Esophagus mucosa (tissue), 1 donor: ENCODE results near the gene PHGDH. TPM values are rescaled to one million over a fixed set of nuclear protein-coding genes. Genes with fewer than 3 reads are reported as not detected.

Experiments
- ATAC-seq: fragments of 200-7000 bp; cut with Tn5 transposase; one replicate; pipeline ENCODE4 v1.9.1; 2020
- total RNA-seq: library from RNA; stranded (reverse); gene quantifications from one replicate; pipeline ENCODE4 v1.2.4, GENCODE V29; 2023
- donor health status: DM: yes; HTN: yes; CAD: no.

The PHGDH gene
- total RNA-seq, result 108 TPM

DNA sequence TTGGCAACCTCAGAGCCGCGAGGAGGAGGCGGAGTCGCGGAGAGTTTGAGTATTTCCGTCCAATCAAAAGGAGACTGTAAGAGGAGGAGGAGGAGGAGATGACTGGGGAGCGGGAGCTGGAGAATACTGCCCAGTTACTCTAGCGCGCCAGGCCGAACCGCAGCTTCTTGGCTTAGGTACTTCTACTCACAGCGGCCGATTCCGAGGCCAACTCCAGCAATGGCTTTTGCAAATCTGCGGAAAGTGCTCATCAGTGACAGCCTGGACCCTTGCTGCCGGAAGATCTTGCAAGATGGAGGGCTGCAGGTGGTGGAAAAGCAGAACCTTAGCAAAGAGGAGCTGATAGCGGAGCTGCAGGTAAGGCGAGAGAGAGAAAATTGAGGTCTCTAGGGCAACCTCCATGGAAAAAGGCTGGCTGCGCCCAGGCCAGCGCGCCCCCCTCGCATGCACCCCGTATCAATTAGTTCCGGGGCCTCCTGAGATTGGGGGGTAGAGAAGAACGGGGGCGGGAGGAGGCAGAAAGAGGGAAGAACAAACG lies at the start of gene PHGDH:
Gene PHGDH (plus strand): TSS at position 131 of the 538 bp plus-strand sequence. CDS start 89 bp downstream, at position 220.
- peak; percentile 91 for ATAC-seq

DNA sequence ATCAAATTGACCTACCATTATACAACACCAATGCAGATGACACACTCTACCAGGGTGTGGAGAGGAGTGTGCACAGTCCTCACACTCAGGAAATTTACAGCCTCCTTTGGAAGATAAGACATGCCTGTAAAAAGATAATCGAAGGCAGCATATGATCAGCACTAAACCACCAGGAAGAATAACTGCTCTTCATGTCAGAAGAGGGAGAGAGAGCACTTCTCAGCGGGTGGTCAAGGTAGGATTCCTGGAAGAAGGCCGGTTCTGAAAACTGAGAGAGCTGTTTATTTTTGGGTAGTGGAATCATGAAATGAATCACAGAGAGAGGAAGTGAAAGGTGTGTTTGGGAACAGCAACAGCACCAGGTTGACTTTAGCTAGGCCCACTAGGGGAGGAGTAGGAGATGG lies 49.7 kb upstream of the PHGDH start:
- ATAC-seq, result no peak

DNA sequence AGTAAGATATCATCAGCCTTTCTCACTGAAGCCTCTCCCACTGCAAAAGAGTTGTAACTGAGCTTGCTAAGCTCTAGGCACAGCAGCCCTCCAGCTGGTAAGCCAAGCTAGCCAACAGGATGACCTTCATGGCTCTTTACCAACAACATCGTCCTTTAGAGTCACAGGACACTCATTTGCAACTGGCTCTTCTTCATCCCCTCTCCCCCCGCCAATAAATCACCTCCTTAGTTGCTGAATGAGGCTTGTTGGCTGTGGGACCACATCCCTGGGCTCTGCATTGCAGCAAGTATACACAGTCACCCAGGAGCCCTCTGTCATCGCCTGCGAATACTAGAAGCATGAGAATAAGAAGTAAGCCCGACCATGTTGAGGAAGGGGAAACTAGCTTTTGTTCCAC lies 47.7 kb upstream of the PHGDH start:
- ATAC-seq, result no peak

DNA sequence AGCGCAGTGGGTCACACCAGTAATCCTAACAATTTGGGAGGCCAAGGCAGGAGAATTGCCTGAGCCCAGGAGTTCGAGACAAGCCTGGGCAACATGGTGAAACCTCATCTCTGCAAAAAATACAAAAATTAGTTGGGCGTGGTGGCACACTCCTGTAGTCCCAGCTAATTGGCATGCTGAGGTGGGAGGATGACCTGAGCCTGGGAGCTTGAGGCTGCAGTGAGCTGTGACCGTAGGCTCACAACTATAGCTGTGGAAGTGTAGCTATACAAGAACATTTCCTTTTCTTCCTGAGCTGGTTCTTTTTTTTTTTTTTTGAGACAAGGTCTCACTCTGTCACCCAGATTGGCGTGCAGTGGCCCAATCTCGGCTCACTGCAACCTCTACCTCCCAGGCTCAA lies 44.6 kb upstream of the PHGDH start:
- ATAC-seq, result no peak

DNA sequence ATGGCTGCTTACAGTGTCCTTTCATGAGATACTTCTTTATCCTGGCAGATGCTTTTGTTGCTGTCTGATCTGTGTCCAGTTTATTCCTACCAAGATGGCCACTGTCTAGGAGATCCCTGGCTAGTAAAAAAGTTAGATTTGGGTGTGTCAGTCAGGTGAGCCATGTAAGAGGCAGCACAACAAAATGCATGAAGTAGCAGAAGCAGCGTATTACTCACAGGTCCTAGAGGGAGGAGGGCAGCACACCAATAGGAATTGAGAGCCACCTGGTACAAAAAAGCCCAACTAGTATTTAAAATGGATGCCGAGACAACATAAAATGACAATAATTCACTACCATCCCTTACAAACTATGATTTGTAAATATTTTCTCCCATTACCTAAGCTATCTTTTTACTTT lies 40.8 kb upstream of the PHGDH start:
- no peak for ATAC-seq

DNA sequence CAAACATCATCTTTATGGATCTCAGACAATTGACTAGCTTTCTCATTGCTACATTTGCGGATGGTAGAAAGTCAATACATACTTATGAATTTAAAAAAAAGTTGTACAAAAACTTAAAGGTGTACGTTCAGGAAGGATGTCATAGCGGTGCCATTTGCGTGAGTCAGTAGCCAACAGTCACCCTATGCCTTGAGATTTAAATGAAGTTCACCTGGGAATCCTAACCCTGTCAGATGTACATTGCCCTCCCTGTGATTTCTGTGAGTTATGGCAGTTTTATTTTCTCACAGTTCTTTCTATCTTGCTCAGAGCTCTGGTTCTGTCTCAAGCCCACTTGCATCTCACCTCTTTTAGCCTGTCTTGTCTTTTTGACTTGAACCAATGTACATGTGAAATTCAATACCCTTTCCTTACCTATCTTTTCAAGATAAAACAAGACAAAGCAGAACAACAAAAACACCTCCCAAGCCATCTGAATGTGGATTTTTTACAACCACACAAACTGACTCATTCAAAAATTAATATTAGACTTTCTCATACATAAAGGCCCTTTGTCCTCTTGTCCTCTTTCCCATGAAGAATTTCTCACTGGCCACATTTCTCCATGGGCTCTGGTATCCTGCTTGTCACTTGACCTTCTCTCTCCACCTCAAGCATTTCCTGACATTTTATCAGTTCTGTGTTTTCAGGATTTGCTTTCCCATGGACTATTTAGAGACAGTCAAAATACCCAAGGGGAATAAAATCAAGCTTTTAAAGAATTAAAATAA lies 38.4 kb upstream of the PHGDH start:
- ATAC-seq, result no peak

DNA sequence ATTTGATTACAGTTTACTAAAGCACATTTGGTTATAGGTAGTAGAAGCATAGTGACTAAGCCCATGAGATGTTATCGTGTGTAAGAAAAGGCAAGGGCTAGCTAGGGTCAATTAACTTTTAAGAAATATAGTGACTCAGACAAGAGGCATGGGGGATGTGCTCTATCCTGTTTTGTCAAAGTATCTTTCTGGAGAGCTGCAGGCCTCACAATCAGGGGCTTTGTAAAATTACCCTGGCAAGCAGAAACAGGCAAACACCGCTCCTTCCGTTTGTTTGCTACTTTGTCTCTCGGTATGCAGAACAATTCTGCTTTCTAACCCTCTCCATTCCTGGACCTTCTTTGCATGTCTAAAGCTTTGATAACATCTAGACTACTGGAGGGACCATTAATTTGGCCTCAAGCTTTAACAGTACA lies 37.6 kb upstream of the PHGDH start:
- ATAC-seq, result peak; percentile 70

DNA sequence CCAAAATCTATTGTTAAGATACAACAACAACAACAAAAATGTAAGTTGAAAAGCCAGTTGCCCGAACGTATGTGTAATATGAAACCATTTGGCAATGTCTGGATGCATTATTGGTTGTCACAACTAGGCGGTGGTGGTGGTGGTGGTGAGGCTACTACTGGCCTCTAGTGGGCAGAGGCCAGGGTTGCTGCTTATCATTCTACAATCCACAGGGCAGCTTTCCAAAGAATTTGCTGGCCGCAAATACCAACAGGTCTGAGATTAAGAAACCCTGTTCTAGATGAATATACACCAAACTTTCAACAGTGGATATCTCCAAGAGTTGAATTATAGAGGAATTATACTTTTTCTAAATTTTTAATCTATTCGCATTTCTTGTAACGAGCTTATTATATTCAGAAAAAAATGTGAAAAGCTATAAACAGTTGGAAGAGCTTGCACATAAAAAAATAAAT lies 36.9 kb upstream of the PHGDH start:
- ATAC-seq, result peak; percentile 92

DNA sequence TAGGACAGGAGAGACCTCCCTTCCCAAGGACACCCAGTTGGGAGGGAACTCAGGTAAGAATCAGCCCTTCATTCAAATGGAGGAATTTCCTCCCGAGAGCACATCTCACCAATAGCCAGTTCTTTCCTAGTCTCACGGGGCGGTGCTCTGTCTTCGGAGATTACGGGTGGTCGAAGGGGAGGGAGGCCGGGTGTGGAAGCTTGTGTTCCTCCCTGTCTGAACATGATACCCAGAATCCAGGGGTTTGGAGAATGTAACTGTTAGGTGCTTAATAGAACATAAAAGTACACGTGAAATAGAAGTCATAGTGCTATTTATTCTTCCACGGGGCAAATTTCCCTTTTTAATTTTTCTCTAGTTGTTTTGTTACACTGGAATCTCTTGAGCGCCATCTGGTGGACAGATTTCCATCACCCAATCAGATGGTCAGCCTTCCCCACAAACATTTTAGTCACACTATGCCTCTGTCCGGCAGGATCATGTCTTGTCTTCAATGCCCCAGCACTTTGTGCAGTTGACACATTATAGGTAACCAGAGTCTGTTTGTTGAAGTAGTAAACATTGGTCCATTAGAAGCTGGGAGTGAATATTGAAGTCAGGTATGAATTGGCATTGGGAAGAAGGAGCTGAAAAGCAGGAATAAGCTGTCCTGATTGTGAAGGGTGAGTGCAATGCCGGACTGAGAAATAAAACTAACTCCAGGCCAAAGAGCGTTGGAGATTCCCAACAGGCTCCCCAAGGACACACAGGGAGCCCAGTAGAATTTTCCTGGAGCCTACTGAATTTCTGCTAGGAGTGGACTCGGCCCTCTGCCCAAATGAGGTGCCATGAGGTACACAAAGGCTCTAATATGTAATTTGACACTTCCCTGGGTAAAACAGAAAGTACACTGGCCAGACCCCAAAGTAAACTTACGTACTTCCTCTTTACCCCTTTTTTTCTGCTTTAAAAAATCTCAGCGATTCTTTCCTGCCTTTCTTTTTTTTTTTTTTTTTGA lies 36.1 kb upstream of the PHGDH start:
- peak; percentile 68 for ATAC-seq

DNA sequence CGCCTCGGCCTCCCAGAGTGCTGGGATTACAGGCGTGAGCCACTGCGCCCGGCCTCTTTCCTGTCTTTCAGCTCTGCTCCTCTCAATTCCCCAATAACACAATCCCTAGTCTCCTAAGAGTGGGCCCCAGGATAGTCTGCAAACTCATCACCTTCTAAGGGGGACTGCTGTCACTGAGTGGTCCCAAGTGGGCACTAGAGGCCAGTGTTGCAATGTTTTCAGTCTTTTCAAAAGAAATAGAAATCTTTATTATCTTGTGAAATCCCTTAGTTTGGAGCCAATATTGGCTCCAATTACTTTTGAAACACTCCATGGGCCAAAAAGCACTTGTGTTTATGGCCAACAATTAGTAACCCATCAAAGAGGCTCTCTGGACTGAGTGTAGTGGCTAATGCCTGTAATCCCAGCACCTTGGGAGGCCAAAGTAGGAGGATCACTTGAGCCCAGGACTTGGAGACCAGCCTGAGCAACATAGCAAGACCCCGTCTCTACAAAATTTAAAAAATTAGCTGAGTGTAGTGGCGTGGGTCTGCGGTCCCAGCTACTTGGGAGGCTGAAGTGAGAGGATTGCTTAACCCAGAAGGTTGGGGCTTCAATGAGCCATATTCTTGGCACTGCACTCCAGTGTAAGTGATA lies 35.0 kb upstream of the PHGDH start:
- no peak for ATAC-seq

DNA sequence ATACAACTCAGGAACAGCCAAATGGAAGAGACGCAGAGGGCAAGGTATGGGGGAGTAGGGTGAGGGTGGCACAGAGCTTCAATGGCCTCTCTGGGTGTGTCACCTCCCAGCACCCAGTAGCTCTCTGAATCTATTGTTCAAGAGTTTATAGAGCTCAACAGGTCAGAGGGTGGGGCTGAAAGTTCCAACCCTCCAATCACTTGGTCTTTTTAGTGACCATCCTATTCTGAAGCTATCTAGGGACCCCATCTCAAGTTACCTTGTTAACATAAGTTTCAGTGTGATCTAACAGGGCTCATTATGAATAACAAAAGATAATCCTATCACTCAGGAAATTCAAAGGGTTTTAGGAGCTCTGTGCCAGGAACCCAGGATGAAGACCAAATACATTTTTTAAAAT lies 32.5 kb upstream of the PHGDH start:
- no peak for ATAC-seq

DNA sequence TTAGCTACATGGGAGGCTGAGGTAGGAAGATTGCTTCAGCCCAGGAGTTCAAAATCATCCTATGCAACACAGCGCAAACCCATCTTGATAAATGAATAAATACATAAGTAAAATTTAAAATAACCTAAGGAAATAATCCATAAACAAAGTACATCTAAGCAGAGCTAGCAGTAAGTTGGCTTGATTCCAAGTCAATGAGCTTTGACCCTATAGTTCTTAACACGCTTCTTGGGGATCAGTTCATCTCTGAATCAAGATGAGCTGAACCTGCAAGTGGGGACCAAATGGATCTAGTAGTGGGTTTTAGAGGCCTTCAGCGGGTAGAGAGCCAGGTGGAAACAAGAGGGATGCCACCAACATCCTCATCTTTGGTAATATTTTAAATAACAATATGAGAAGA lies 31.5 kb upstream of the PHGDH start:
- no peak for ATAC-seq

DNA sequence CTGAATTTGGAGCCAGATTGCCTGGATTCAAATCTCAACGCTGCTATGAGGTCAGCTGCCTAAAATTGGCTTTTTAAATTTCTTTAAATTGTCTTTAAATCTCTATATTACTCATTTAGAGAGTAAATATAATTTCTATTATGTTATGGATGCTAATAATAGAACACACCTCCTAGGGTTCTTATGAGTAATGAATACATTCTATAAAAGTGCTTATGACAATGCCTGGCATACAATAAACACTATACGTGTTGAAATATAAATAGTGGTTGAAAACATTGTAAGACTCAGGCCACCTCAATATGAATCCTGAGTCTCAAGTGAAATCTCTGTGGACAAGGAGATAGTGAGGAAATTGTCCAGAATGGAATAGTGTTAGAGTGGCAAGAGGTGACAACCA lies 31.0 kb upstream of the PHGDH start:
- ATAC-seq, result no peak

DNA sequence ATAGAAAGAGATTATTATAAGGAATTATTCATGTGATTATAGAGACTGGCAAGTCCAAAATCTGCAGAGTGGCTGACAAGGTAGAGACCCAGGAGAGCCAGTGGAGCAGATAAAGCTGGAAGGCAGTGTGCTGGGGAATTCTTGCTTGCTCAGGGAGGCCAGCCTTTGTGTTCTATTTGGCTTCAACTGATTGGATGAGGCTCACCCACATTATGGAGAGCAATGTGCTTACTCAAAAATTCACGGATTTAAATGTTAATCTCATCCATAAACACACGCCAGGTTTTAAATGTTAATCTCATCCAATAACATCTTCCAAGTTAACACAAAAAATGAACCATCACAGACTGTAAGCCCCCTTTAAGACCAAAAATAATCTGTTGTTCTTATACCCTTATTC lies 30.2 kb upstream of the PHGDH start:
- ATAC-seq, result no peak

DNA sequence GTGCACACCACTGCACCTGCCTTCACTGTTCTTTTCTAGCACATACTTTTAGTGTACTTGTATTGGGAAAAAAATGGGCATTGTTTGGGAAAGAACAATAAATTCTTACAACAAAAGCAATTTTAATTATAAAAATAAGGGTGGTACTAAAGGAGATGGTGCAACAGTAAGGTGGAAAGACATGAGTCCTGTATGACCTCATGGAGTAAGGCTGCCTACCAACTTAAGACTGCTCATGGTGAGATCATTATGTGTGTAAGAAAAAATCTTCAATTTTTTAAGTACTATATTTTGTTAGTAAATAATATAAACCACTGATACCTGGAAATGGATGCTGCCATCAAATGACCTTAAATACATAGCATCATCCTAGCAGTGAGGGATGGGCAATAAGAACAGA lies 29.6 kb upstream of the PHGDH start:
- ATAC-seq, result no peak

DNA sequence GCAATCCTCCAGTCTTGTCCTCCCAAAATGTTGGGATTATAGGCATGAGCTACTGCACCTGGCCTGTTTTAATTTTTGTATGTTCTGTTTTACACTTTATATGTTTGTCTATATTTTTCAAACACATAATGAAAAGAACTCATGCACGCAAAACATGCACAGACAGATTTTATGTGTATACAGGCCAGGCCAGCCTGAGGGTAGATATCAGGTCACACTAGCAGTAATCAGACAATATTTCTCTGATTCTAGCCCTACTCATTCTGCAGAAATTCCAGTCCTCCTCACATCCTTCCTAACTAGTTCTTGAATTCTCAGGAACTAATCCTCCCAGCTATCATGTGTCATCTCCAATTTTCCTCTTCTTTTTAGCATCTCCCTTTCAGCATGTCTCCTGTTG lies 27.8 kb upstream of the PHGDH start:
- ATAC-seq, result no peak

DNA sequence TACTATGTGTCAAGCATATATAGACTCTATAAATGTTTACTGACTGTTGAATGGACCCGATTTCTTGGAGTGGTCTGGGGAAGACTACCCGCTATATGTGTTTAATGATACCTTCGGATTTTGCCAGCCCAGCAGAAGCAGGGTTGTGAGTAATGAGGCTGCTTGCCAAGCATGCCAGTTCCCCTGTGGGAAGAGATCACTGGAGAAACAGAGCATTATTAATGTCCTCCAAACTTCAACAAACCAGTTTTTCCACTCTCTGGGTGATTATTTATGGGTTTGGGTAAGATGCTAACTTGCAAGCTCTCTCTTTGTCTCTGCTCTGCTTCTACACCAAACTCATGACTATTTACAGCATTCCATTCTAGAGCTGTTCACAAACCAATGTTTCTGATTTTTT lies 25.1 kb upstream of the PHGDH start:
- ATAC-seq, result peak; percentile 92

DNA sequence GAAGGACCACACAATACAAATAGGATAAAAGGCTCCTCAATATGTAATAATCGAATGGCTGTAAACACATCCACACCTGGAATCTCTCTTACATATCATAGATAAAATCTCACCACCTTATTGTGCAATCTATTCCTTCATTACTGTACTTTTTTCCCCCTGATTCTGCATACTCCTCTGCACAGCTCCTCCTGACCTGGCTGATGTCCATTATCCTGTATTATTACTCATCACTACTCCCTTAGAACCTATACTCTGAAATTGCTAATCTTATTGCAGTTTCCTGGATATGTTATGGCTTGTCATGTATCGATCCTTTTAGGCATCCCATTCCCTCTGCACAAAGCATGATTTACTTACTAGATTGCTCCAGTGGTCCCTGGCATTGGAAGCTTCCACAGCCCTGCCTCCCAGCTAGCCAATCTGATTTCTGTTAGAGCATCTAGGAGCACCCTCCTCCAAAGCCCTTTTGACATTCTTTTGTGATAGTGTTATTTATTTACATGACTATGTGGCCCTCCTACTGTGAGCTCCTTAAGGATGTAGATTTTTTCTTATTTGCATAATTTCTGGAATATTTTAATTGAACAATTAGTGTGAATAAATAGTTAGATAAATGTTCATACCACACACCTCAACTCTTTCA lies 24.2 kb upstream of the PHGDH start:
- peak; percentile 77 for ATAC-seq

DNA sequence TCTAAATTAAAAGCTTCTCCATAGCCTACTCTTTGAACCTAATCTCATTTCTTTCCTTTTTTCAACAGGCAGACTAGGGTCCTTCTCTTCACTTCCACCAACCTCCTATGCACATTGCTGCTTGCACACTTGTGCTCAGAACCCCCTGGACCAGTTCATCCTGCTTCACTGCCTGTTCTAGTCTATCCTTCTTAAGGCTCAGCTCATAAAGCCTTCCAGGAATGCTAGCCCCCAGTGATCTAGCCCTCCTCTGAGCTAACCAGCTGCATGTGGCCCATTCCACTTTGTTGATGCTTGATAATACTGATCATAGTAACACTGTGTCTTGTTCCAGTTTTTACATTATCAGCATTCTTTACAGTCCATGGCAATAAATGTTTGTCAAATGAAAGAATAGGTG lies 22.9 kb upstream of the PHGDH start:
- ATAC-seq, result no peak

DNA sequence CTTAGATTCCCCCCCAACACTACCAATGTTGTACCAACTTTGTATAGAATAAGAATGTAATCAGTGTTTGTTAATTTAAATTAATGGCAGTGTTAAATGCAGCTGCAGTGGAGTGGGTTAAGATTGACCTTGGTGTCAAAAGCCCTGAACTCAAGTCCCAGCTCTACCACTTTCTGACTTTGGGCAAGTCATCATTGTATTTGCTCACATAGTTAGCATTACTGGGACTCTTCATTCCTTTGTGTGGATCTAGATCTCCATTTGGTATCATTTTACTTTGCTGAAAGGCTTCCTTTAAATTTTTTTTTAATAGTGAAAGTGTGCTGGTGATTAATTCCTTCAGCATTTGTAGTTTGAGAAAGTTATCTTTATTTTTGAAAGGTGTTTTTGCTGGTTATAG lies 22.2 kb upstream of the PHGDH start:
- no peak for ATAC-seq

DNA sequence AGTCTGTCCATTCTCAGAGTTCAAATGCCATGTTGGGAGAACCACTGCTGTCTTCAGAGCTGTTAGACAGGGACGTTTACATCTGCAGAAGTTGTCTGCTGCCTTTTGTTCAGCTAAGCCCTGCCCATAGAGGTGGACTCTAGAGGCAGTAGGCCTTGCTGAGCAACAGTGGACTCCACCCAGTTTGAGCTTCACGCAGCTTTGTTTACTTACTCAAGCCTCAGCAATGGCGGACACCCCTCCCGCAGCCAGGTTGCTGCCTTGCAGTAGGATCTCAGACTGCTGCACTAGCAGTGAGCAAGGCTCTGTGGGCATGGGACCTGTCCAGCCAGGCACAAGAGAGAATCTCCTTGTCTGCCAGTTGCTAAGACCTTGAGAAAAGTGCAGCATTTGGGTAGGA lies 14.9 kb upstream of the PHGDH start:
- ATAC-seq, result peak; percentile 88

DNA sequence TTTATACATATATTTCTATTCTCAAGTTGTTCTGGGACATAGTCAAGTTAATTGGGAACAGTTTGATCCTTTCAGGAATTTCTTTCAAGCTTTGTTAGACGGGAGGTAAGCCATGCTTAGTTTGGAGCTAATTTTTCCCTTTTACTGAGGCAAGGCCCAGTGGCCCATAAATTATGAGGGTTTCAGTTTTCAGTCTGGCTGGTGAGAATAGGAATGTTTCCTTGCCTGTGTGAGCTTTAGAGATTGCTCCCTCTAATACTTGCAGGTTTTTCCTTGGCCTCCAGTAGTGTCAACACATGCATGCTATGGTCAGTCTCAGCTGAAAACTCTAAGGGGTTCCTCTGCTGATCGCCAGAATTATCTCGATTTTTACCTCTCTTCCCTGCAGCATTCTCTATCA lies 14.1 kb upstream of the PHGDH start:
- ATAC-seq, result no peak
